ENCODE data around the gene DDX60.

- TF ChIP-seq, protein P1, sequence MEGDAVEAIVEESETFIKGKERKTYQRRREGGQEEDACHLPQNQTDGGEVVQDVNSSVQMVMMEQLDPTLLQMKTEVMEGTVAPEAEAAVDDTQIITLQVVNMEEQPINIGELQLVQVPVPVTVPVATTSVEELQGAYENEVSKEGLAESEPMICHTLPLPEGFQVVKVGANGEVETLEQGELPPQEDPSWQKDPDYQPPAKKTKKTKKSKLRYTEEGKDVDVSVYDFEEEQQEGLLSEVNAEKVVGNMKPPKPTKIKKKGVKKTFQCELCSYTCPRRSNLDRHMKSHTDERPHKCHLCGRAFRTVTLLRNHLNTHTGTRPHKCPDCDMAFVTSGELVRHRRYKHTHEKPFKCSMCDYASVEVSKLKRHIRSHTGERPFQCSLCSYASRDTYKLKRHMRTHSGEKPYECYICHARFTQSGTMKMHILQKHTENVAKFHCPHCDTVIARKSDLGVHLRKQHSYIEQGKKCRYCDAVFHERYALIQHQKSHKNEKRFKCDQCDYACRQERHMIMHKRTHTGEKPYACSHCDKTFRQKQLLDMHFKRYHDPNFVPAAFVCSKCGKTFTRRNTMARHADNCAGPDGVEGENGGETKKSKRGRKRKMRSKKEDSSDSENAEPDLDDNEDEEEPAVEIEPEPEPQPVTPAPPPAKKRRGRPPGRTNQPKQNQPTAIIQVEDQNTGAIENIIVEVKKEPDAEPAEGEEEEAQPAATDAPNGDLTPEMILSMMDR (IDR thresholded peaks at IDR 0.05), result no peak
- TF ChIP-seq POLR2A (IDR thresholded peaks at IDR 0.05), result no peak
- no peak for TF ChIP-seq POLR2AphosphoS5 (IDR thresholded peaks at IDR 0.05)
These were observed 140.9 kb downstream of the DDX60 start for GRCh38 chr4:168177546-168178149.
